HG03108 (cell line): ENCODE results near the gene CXCL8.

ENCODE experiments used
- ATAC-seq: cut with Tn5 transposase; IDR thresholded peaks from one replicate; pipeline ENCODE4 v1.9.1; 2021; ENCODE audit warnings: moderate library complexity; ENCODE audit not compliant: unreplicated experiment

The CXCL8 gene

DNA sequence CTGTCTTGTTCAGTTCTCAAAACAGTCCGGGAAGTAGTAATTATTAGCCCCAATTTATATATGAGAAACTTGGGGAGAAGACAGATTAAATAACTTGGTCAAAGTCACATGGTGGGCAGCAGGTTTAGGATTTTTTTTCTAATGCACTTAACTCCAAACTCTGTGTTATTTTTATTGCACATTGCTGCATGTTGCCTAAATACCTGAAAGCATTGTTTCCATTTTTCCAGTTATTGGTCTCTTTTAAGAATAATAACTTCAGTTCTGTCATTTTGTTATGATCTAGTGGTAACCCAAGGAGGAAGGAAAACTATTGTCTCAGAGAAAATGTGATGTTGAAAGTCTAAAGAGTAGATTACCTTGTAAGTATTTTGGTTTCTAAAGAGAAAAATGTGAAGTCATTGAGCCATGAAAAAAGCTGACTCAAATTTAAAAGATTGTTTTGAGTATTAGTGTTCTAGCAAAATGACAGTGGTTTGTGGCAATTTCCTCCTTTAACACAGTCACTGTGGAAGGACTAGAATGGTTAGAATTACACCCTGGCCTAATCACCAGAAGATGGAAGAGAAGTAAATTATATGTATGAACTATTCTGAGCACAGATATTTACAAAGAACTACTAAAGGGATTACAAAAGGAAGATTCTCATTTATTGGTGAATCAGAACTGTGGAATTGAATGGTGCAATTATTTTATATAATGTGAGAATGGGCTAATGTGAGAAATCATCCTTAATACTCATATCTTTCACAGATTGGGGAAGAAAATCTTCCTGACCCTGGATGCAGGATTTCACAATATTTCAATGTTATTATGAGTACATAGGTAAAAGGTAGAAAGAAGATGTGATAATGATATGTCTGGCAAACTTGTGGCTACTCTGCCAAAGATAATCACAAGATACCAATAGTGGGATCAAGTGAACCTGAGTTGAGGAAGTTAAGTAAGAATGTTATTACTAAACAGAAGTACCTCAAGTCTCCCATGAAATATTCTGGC lies 21.7 kb upstream of the CXCL8 start:
- peak; percentile 89 for ATAC-seq

DNA sequence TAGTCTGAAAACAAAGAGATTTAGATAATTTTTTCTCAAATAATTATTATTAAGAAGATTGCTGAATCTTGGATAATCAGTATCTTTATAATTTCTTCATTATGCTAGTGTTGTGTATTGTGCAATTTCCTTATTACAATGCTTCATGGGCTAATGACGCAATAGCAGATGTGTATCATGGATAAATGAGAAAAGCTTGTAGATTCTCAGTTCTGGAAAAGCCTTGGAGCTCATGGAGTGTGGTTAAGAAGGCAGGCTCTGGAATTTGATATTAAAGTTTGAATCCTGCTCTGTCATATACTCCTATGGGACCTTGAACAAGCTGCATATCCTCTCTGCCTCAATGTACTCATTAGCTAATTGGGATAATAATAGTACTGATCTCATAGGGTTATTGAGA lies 18.9 kb upstream of the CXCL8 start:
- ATAC-seq: no peak

DNA sequence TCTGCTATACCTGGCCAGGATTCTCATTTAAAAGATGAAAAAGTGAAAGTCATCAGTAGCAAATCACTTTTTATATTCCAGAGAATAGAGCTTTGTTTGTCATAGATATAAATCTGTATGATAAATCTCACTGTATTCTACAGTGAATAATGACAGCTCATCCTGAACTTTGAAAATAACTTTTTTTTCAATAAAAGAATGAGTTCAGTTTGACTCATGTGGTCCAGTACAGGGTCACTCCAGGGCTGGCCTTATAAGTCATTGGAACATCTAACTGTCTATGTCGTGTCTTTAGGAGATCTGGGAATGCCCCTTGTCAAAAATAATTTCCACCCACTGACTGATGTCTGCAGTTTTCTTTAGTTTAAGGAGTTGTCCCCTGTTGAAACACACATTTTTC lies 18.5 kb upstream of the CXCL8 start:
- no peak for ATAC-seq

GRCh38 chr4:73723023-73723422 lies 17.3 kb upstream of the CXCL8 start:
- ATAC-seq: no peak

GRCh38 chr4:73723928-73724327 lies 16.4 kb upstream of the CXCL8 start:
- ATAC-seq: no peak

GRCh38 chr4:73725510-73725909 lies 14.9 kb upstream of the CXCL8 start:
- no peak for ATAC-seq

DNA sequence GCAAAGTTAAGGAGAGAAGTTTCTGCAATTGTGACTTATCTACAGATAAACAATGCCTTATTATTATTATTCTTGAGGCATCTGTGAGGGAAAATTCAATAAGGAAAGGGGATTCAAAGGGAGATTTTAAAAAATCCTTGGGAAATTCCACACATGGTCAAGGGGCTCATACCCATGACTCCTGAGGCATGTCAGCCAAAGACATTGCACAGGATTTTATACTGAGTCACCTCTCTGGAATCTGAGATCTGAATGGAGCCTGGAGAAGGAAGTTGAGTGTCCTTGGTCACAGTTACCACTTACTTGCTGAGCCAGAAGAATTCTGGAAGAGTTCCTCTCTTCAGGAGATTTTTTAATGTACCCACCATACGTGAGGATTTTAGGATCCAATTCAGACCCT lies 14.4 kb upstream of the CXCL8 start:
- no peak for ATAC-seq

GRCh38 chr4:73727685-73728084 lies 12.7 kb upstream of the CXCL8 start:
- ATAC-seq: no peak

DNA sequence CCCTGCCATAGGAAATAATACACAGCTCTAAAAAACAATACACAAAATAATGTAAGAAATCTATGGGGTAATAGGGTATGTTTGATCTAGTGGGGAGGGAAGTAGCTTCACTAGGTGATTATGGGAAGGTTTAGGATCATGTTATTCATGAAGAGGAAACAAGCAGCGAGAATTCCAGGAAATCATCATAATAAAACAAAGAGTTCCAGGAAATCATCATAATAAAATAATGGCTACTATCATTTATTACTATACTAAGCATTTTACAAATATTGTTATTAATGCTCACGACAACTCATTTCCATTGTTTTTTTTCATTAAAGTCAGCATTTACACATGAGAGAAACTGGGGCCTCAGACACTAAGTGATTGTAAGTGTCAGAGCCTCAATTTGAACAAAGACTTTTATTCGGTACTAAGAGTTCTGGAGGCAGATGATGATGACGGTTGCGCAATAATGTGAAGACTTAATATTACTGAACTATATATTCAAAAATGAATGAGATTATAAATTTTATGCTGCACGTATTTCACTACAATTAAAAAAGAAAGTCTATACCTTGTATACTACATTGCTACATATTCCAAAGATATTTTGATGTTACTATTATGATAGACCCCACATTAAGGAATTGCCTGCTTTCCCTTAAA lies 12.2 kb upstream of the CXCL8 start:
- ATAC-seq: no peak

DNA sequence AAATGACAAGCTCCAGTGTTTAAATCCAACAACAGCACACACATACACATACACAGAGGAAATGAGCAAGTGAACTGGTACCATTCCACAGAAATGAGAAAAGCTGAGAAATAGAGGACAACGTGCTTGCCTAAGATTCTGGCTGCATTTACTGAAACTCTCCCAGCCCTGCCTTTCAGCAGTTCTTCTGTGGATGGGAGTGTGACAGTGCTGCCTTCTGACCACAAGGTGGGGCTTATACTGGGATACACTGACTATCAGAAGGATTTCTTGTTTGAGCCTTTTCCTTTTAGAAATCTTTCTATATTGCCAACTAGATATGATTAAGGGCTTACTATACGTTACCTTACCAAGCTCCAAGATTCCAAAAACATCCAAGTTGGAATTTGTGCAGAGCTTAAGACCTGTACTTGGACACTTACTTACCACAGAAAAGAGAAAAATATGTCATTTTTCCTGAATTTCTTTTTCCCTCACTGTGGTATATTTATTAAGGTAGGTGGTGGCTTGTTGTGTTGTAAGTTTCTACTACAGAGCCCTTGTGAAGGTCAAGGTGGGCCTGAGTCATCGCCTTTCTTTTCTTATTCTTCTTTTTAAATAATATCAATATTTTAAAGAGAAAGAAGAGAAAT lies 10.7 kb upstream of the CXCL8 start:
- peak; percentile 63 for ATAC-seq

GRCh38 chr4:73730292-73730691 lies 10.1 kb upstream of the CXCL8 start:
- ATAC-seq: no peak

- ATAC-seq: no peak
These were observed 9.5 kb upstream of the CXCL8 start for GRCh38 chr4:73730867-73731266.

- ATAC-seq: no peak
These were observed 8.3 kb upstream of the CXCL8 start for GRCh38 chr4:73731968-73732610.

DNA sequence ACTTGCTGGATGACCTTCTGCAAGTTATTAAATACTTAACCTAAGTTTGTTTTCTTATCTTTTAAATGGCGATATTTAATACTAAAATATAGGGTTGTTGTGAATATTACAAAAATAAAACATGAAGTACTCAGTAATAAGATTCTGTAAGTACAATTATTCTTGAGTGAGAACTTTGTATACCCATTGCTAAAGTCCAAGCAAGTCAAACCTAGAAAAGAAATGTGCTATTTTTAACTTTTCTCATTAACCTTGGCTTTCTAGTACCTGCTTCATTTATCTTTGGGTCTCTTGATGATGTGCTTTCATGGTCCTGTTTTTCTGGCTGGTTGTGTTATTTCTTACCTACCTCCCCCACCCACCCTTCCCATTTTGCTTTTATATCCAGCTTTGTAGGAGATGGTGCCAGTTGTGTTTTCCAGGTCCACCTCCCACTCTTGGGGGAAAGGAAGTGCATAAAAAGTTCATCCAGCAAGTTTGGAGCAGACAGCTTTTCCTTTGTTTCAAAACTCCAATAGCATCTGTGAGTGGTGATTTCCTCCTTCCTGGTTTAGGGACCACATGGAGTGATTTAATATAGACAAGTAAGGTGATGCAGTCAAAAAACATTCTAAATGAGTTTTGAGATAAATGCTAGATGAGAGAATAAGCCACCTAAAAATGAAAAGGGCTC lies 7.5 kb upstream of the CXCL8 start:
- ATAC-seq: no peak

DNA sequence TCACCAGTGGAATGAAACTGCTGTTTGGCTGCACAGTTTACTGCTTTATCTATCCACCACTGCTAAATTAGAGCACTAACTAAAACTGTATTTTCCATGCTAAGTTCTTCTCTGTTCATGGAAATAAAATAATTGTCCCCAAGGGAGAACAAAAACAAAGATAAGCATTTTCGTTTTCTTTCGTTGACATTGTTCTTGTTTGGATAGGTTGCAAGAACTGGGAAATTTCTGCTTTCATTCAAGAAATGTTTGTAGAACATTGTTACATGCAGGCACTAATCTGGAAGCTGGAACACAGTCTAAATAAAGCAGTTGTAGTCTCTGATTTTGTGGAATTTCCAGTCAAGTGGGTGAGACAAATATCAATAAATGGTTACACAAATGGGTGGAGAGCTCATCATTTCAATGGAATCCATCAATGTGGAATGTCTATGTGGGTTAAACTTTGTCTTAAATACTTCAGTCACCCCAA lies 5.8 kb upstream of the CXCL8 start:
- ATAC-seq: no peak

- ATAC-seq: peak; percentile 85
These were observed 5.1 kb upstream of the CXCL8 start for GRCh38 chr4:73735231-73735630.

DNA sequence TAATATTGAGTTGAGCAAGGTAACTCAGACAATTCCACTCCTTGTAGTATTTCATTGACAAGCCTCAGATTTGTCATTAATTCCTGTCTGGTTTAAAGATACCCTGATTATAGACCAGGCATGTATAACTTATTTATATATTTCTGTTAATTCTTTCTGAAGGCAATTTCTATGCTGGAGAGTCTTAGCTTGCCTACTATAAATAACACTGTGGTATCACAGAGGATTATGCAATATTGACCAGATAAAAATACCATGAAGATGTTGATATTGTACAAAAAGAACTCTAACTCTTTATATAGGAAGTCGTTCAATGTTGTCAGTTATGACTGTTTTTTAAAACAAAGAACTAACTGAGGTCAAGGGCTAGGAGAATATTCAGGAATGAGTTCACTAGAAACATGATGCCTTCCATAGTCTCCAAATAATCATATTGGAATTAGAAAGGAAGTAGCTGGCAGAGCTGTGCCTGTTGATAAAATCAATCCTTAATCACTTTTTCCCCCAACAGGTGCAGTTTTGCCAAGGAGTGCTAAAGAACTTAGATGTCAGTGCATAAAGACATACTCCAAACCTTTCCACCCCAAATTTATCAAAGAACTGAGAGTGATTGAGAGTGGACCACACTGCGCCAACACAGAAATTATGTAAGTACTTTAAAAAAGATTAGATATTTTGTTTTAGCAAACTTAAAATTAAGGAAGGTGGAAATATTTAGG lies 821 bp downstream of the CXCL8 start:
- ATAC-seq: no peak

DNA sequence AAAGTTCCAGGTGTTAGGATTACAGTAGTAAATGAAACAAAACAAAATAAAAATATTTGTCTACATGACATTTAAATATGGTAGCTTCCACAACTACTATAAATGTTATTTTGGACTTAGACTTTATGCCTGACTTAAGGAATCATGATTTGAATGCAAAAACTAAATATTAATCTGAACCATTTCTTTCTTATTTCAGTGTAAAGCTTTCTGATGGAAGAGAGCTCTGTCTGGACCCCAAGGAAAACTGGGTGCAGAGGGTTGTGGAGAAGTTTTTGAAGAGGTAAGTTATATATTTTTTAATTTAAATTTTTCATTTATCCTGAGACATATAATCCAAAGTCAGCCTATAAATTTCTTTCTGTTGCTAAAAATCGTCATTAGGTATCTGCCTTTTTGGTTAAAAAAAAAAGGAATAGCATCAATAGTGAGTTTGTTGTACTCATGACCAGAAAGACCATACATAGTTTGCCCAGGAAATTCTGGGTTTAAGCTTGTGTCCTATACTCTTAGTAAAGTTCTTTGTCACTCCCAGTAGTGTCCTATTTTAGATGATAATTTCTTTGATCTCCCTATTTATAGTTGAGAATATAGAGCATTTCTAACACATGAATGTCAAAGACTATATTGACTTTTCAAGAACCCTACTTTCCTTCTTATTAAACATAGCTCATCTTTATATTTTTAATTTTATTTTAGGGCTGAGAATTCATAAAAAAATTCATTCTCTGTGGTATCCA lies 1.6 kb downstream of the CXCL8 start:
- ATAC-seq: no peak

- ATAC-seq: no peak
These were observed 2.3 kb downstream of the CXCL8 start for GRCh38 chr4:73742490-73743160.
